Ascending aorta (tissue), 2 donors: Measurements from ENCODE around the gene TOX2. TPM values are rescaled to one million over a fixed set of nuclear protein-coding genes. Genes with fewer than 3 reads are reported as not detected.

Source experiments
- DNase-seq, 2 donors: peaks; one replicate each; pipeline ENCODE4 v3.0.0-alpha.2; 2019; ENCODE audit warnings: low spot score in 2 of 2
- H3K27ac ChIP-seq, 2 donors: fragments of 200-600 bp; sonication (generic); one replicate each; pipeline ENCODE4 v1.5.1; 2016 to 2017; ENCODE audit warnings: mild to moderate bottlenecking in 1 of 2
- H3K27me3 ChIP-seq: fragments of 200-600 bp; sonication (generic); one replicate; pipeline ENCODE4 v1.5.1; 2017
- H3K36me3 ChIP-seq, 2 donors: fragments of 200-600 bp; sonication (generic); one replicate each; pipeline ENCODE4 v1.5.1; 2016
- H3K4me1 ChIP-seq, 2 donors: fragments of 200-600 bp; sonication (generic); one replicate each; pipeline ENCODE4 v1.5.1; 2016 to 2017; ENCODE audit warnings: mild to moderate bottlenecking in 1 of 2
- H3K4me3 ChIP-seq, 2 donors: fragments of 200-600 bp; sonication (generic); one replicate each; pipeline ENCODE4 v1.5.1; 2016 to 2017; ENCODE audit warnings: mild to moderate bottlenecking in 1 of 2
- H3K9me3 ChIP-seq, 2 donors: fragments of 200-600 bp; sonication (generic); one replicate each; pipeline ENCODE4 v1.5.1; 2016
- intact Hi-C: fragments of 100-400 bp; cut with DNase I; formaldehyde crosslinking; loops from one replicate; pipeline ENCODE4 v1.15.1; 2023
- total RNA-seq: library from RNA; depleted of rRNA; stranded (reverse); fragments of >200 nt; gene quantifications from one replicate; pipeline ENCODE4 v1.1.0, GENCODE V29; 2016
- TF ChIP-seq, protein P1 (sequence below), 3 experiments: fragments of 200-600 bp in 2 of 3; fragments of 450-650 bp in 1 of 3; sonication (generic) in 2 of 3; IDR thresholded peaks; one replicate each; pipeline ENCODE4 v1.5.1; 2016 to 2019; ENCODE audit warnings: antibody characterized with exemption in 3 of 3, mild to moderate bottlenecking in 1 of 3, moderate library complexity in 1 of 3

Gene TOX2
- total RNA-seq, 1 donor from 2014 or later: 47.0 TPM

DNA sequence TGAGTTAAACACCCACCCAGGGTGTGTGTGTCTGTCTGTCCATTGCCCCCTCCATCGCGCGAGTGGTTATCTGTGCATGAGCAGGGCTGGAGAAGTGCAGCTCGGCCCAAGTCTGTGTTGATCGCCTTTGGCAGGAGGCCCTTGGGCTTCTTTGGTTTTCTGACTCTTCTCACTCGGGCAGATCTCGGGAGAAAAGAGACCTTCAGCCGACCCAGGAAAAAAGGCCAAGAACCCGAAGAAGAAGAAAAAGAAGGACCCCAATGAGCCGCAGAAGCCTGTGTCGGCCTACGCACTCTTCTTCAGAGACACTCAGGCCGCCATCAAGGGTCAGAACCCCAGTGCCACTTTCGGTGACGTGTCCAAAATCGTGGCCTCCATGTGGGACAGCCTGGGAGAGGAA, 139.5 kb downstream of the TOX2 start:
- no peaks in the 10 kb centered on the region for H3K27me3 ChIP-seq
- H3K36me3 ChIP-seq: peaks cover 0 to 11% of the 10 kb centered on the region in 2 donors
- H3K27ac ChIP-seq: no peak overlapping the region
- intact Hi-C loops: no loop called here
- TF ChIP-seq, protein P1, sequence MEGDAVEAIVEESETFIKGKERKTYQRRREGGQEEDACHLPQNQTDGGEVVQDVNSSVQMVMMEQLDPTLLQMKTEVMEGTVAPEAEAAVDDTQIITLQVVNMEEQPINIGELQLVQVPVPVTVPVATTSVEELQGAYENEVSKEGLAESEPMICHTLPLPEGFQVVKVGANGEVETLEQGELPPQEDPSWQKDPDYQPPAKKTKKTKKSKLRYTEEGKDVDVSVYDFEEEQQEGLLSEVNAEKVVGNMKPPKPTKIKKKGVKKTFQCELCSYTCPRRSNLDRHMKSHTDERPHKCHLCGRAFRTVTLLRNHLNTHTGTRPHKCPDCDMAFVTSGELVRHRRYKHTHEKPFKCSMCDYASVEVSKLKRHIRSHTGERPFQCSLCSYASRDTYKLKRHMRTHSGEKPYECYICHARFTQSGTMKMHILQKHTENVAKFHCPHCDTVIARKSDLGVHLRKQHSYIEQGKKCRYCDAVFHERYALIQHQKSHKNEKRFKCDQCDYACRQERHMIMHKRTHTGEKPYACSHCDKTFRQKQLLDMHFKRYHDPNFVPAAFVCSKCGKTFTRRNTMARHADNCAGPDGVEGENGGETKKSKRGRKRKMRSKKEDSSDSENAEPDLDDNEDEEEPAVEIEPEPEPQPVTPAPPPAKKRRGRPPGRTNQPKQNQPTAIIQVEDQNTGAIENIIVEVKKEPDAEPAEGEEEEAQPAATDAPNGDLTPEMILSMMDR (IDR thresholded peaks at IDR 0.05): no peak
- no peak overlapping the region for H3K4me3 ChIP-seq
- DNase-seq: no peak
- peaks cover 0 to 16% of the 10 kb centered on the region in 2 donors for H3K9me3 ChIP-seq
- no peaks in the 10 kb centered on the region for H3K4me1 ChIP-seq

DNA sequence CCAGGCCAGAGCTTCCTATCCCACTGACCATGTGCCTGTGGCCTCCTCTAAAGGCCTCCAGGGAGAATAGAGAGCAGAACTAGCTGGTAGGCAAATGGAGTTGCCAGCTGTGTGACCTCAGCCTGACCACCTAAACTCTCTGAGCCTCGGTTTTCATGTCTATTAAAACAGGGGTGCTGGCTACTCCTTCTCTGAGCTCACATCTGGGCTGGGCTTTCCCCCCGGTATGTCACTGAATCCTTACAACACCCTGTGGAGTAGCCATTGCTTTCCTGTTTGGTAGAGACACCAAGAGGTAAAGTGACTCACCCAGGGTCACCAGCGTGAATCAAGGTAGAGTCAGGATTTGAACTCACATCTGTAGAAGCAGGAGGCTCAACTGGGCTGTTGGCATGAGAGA, 140.2 kb downstream of the TOX2 start:
- no peak for DNase-seq
- H3K36me3 ChIP-seq: peaks cover 0 to 11% of the 10 kb centered on the region in 2 donors
- H3K9me3 ChIP-seq: peaks cover 0 to 22% of the 10 kb centered on the region in 2 donors
- no peaks in the 10 kb centered on the region for H3K27me3 ChIP-seq
- TF ChIP-seq, protein P1 (IDR thresholded peaks at IDR 0.05): no peak
- intact Hi-C loops: no loop called here
- no peaks in the 10 kb centered on the region for H3K4me1 ChIP-seq
- no peak overlapping the region for H3K27ac ChIP-seq
- H3K4me3 ChIP-seq: no peak overlapping the region

DNA sequence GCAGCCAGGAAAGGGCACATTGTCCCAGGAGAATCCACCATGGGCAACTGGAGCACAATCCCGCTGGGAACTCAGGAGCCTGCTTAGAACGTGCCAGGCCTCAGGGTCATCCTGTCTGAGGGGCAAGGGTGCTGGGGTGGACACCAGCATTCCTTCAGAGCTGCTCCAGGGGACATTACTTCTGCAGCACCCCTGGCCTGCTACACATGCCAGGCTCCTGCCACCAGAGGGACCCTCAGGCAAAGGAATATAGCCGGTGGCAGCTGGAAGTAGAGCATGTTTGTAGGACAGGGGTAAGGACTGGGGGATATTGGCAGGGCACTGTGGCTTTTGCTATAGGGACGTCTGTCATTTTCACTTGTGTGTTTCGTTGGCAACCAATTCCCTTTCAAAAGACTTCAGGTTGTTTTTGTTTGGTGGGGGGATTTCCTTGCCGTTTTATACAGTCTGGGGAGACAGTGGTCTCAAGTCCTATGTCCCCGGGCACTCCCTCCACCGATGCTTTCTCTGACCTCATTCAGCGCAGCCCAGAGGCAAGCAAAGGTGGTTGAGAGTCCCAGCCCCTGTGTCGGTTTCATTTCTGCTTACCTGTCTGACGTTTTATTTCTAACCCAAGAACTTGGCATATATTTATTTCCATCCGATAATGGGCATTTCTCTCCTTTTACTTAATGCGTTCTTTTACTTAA, 141.5 kb downstream of the TOX2 start:
- H3K27ac ChIP-seq: no peak overlapping the region
- DNase-seq: no peak
- intact Hi-C loops: no loop called here
- no peaks in the 10 kb centered on the region for H3K27me3 ChIP-seq
- H3K9me3 ChIP-seq: peaks cover 0 to 22% of the 10 kb centered on the region in 2 donors
- peaks cover 0 to 11% of the 10 kb centered on the region in 2 donors for H3K36me3 ChIP-seq
- TF ChIP-seq, protein P1 (IDR thresholded peaks at IDR 0.05): no peak
- H3K4me1 ChIP-seq: no peaks in the 10 kb centered on the region
- H3K4me3 ChIP-seq: no peak overlapping the region

DNA sequence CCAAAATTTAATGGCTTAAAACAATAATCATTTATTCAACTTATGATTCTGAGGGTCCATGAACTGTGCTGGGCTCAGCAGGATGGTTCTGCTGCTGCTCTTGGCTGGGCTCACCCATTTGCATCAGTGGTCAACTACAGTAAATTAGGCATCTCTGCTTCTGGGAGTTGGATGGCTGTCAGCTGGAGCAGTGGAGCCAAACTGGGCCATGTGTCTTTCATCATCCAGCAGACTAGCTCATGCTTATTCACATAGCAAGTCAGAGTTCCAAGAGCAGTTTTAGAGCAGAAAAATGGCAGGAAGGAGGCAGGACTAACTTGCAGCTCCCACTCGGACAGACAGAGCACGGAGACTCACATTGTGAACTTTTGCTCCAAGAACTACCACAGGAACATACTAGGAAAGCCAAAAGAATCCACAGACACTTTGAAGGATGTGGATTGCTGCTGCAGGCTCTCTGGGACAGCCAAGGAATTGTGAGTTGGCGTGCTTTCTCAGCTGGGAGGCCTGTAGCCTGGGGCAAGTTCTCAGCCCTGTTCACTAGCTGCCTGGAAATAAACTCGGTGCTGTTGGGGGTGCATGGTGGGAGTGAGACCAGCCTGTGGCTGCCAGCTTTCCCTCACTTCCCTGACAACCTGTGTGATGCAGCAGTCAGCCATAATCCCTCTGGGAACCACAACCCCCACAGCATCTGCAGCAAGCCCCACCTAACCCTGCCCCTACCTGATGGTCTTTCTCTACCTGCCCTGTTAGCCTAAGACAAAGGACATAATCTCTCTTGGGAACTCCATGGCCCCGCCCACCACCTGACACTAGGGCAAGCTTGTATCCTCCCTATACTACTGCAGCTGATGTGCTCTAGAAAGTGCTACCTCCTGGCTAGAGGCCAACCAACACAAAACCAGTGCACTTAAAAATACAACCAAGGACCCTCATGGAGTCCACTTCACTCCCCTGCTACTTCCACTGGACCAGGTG, 143.3 kb downstream of the TOX2 start:
- H3K4me1 ChIP-seq: no peaks in the 10 kb centered on the region
- H3K4me3 ChIP-seq: no peak overlapping the region
- intact Hi-C loops: no loop called here
- H3K27me3 ChIP-seq: no peaks in the 10 kb centered on the region
- TF ChIP-seq, protein P1 (IDR thresholded peaks at IDR 0.05): no peak
- no peak for DNase-seq
- H3K36me3 ChIP-seq: peaks cover 0 to 11% of the 10 kb centered on the region in 2 donors
- H3K9me3 ChIP-seq: peaks cover 0 to 22% of the 10 kb centered on the region in 2 donors
- no peak overlapping the region for H3K27ac ChIP-seq

DNA sequence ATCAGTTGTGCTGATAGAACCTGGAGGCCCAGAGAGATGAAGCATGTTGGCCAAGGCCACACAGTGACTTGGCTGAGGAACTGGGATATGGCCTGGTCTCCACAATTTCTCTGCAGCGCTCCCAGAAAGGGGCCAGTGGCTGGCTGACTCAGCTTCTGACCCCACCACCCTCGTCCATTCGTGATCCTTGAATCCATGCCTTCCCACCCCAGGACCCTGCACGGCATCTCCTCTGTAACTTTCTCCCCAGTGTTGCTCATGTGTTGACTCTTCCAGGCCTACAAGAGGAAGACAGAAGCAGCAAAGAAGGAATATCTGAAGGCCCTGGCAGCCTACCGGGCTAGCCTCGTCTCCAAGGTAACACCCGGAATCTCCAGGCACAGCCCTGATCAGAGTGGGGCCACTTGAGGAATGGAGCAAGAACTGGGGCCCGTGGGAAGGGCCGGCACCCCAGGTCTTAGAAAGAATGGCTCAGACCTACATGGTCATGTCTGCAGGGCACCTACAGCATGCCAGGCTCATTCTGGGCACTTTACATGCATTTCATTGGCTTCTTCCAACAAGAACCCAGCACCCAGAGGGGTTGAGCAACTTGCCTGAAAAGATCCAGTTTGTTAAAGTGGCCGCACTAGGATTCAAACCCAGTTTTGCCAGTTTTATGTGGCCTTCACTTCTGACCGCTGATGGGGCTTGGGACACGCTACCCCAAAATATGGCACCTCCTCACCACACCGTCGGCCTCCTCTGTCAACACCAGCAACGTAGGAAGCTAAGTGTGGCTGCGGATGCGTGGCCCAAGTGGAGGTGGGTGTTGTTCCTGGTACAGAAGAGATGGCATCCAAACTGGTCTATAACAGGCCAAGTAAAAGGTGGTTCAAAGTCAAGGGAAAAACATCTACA, 150.1 kb downstream of the TOX2 start:
- H3K27ac ChIP-seq: no peak overlapping the region
- H3K27me3 ChIP-seq: no peaks in the 10 kb centered on the region
- TF ChIP-seq, protein P1 (IDR thresholded peaks at IDR 0.05): no peak
- no peaks in the 10 kb centered on the region for H3K36me3 ChIP-seq
- intact Hi-C loops: no loop called here
- H3K4me3 ChIP-seq: no peak overlapping the region
- peaks cover 0 to under 1% of the 10 kb centered on the region in 2 donors for H3K9me3 ChIP-seq
- H3K4me1 ChIP-seq: no peaks in the 10 kb centered on the region
- DNase-seq: no peak
